Tibial artery (tissue), 4 donors: ENCODE measurements around the gene MYO5B.
"Not testable (repeated sequence)": the region's sequence is repeated elsewhere in the genome, so short reads cannot be mapped to it uniquely, and the experiment has no call there.

Source experiments
- DNase-seq, 2 donors: peaks; one replicate each; pipeline ENCODE4 v3.0.0-alpha.2; 2019
- H3K27ac ChIP-seq, 2 donors: fragments of 200-600 bp; sonication (generic) in 1 of 2; 1 replicate in 1 of 2; 2 replicates in 1 of 2; pipeline ENCODE4 v1.5.1; 2018 to 2019; ENCODE audit warnings: mild to moderate bottlenecking in 1 of 2
- H3K27me3 ChIP-seq, 2 donors: fragments of 200-600 bp; sonication (generic) in 1 of 2; one replicate each; pipeline versions ENCODE4 v1.5.1 to v1.6.0; 2016 to 2019
- H3K36me3 ChIP-seq, 3 donors: fragments of 200-600 bp; sonication (generic) in 2 of 3; one replicate each; pipeline ENCODE4 v1.5.1; 2016 to 2019; ENCODE audit warnings: mild to moderate bottlenecking in 2 of 3
- H3K4me1 ChIP-seq, 4 donors: fragments of 200-600 bp; sonication (generic) in 2 of 4; 1 replicate in 3 of 4; 2 replicates in 1 of 4; pipeline ENCODE4 v1.5.1; 2016 to 2019
- H3K4me3 ChIP-seq, 2 donors: fragments of 200-600 bp; sonication (generic) in 1 of 2; 1 replicate in 1 of 2; 2 replicates in 1 of 2; pipeline ENCODE4 v1.5.1; 2018 to 2019; ENCODE audit warnings: mild to moderate bottlenecking in 2 of 2
- H3K9me3 ChIP-seq, 3 donors: fragments of 200-600 bp; sonication (generic) in 1 of 3; one replicate each; pipeline ENCODE4 v1.5.1; 2016 to 2019
- intact Hi-C: fragments of 100-400 bp; cut with DNase I; formaldehyde crosslinking; loops from one replicate; pipeline ENCODE4 v1.15.0; 2023; ENCODE audit warnings: low total_unique reads
- TF ChIP-seq, protein P1 (sequence below), 2 experiments: fragments of 200-600 bp in 1 of 2; fragments of 450-650 bp in 1 of 2; IDR thresholded peaks; one replicate each; pipeline ENCODE4 v1.5.1; 2017 to 2019; ENCODE audit warnings: antibody characterized with exemption in 2 of 2, mild to moderate bottlenecking in 1 of 2, moderate library complexity in 1 of 2

MYO5B gene

GRCh38 chr18:50194631-50195532 lies at the start of gene MYO5B:
Gene MYO5B (minus strand): TSS chr18:50195147. CDS start chr18:50194793, 354 bp downstream.
- TF ChIP-seq, protein P1, sequence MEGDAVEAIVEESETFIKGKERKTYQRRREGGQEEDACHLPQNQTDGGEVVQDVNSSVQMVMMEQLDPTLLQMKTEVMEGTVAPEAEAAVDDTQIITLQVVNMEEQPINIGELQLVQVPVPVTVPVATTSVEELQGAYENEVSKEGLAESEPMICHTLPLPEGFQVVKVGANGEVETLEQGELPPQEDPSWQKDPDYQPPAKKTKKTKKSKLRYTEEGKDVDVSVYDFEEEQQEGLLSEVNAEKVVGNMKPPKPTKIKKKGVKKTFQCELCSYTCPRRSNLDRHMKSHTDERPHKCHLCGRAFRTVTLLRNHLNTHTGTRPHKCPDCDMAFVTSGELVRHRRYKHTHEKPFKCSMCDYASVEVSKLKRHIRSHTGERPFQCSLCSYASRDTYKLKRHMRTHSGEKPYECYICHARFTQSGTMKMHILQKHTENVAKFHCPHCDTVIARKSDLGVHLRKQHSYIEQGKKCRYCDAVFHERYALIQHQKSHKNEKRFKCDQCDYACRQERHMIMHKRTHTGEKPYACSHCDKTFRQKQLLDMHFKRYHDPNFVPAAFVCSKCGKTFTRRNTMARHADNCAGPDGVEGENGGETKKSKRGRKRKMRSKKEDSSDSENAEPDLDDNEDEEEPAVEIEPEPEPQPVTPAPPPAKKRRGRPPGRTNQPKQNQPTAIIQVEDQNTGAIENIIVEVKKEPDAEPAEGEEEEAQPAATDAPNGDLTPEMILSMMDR (IDR thresholded peaks at IDR 0.05): peak in 1 of 2 experiments; percentile 37
- Histone ChIP-seq H3K27me3 (peaks cover 0 to 52% of the 10 kb centered on the region in 2 donors), H3K4me3 (peak within 1 kb of the TSS; percentile 46 to 66), H3K9me3 (no peaks in the 10 kb centered on the region), H3K36me3 (no peaks in the 10 kb centered on the region), H3K4me1 (peaks cover 0 to 27% (median 21%) of the 10 kb centered on the region in 4 donors), H3K27ac (no peak within 1 kb of the TSS)
- DNase-seq: no peak
- intact Hi-C loops: no loop called here

GRCh38 chr18:50241768-50242167 lies 46.8 kb upstream of the MYO5B start:
- H3K27ac ChIP-seq, H3K9me3 ChIP-seq, intact Hi-C loops, H3K4me1 ChIP-seq, H3K36me3 ChIP-seq, H3K4me3 ChIP-seq, DNase-seq, H3K27me3 ChIP-seq: not testable (repeated sequence)

GRCh38 chr18:50240080-50240563 lies 45.2 kb upstream of the MYO5B start:
- no peak overlapping the region for H3K4me3 ChIP-seq
- no peaks in the 10 kb centered on the region for H3K36me3 ChIP-seq
- intact Hi-C loops: no loop called here
- no peak for DNase-seq
- TF ChIP-seq, protein P1 (IDR thresholded peaks at IDR 0.05): no peak
- no peaks in the 10 kb centered on the region for H3K9me3 ChIP-seq
- H3K4me1 ChIP-seq: no peaks in the 10 kb centered on the region
- no peaks in the 10 kb centered on the region for H3K27me3 ChIP-seq
- no peak overlapping the region for H3K27ac ChIP-seq

- Histone ChIP-seq H3K4me1 (no peaks in the 10 kb centered on the region), H3K27ac (no peak overlapping the region), H3K36me3 (no peaks in the 10 kb centered on the region), H3K9me3 (no peaks in the 10 kb centered on the region), H3K27me3 (no peaks in the 10 kb centered on the region), H3K4me3 (no peak overlapping the region)
- intact Hi-C loops: no loop called here
- TF ChIP-seq, protein P1 (IDR thresholded peaks at IDR 0.05): no peak
- DNase-seq: no peak
These were observed 37.5 kb upstream of the MYO5B start for GRCh38 chr18:50232419-50232818.

- Histone ChIP-seq H3K27ac (no peak overlapping the region), H3K9me3 (no peaks in the 10 kb centered on the region), H3K27me3 (no peaks in the 10 kb centered on the region), H3K4me1 (no peaks in the 10 kb centered on the region), H3K4me3 (no peak overlapping the region), H3K36me3 (no peaks in the 10 kb centered on the region)
- intact Hi-C loops: no loop called here
- TF ChIP-seq, protein P1 (IDR thresholded peaks at IDR 0.05): no peak
- no peak for DNase-seq
These were observed 36.7 kb upstream of the MYO5B start for GRCh38 chr18:50231621-50232020.

DNA sequence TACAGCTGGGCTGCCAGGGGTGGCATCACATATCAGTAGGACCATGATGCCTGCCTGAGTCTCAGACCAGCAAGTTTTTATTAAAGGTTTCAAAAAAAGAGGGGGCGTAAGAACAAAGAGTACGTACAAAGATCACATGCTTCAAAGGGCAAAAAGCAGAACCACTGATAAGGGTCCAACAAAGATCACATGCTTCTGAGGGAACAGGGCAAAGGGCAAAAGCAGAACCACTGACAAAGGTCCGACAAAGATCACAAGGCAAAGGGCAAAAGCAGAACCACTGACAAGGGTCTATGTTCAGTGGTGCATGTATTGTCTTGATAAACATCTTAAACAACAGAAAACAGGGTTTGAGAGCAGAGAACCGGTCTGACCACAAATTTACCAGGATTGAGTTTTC lies 25.3 kb upstream of the MYO5B start:
- H3K9me3 ChIP-seq: not testable (repeated sequence)

More for the DNA sequence above, 25.3 kb upstream of the MYO5B start:
- H3K4me3 ChIP-seq, H3K27me3 ChIP-seq, H3K36me3 ChIP-seq, H3K27ac ChIP-seq, DNase-seq, intact Hi-C loops, H3K4me1 ChIP-seq: not testable (repeated sequence)
